Heart left ventricle (tissue), 16 donors: ENCODE measurements around the gene NLRP8. TPM values are rescaled to one million over a fixed set of nuclear protein-coding genes. Genes with fewer than 3 reads are reported as not detected.
A peak's percentile ranks its signal among the peaks of the same experiment; 100 is the strongest.
"Not testable (repeated sequence)": the region's sequence is repeated elsewhere in the genome, so short reads cannot be mapped to it uniquely, and the experiment has no call there.

Experiments
- ATAC-seq, 4 donors: fragments of 200-7000 bp; cut with Tn5 transposase; one replicate each; pipeline ENCODE4 v1.9.1; 2020 to 2022; ENCODE audit warnings: moderate library complexity in 4 of 4, mild to moderate bottlenecking in 3 of 4, moderate number of reproducible peaks in 1 of 4
- DNase-seq, 5 donors: peaks; one replicate each; pipeline ENCODE4 v3.0.0-alpha.2; 2020
- H3K27ac ChIP-seq, 12 donors: fragments of 200-600 bp; sonication (generic) in 4 of 12; one replicate each; pipeline versions ENCODE4 v1.5.0 to v1.8.0; 2016 to 2022; ENCODE audit warnings: mild to moderate bottlenecking in 2 of 12
- H3K27me3 ChIP-seq, 9 donors: fragments of 200-600 bp; sonication (generic) in 2 of 9; one replicate each; pipeline versions ENCODE4 v1.5.1 to v1.8.0; 2016 to 2022; ENCODE audit warnings: mild to moderate bottlenecking in 3 of 9
- H3K36me3 ChIP-seq, 9 donors: fragments of 200-600 bp; sonication (generic) in 2 of 9; one replicate each; pipeline versions ENCODE4 v1.5.0 to v1.8.0; 2018 to 2022; ENCODE audit warnings: mild to moderate bottlenecking in 2 of 9
- H3K4me1 ChIP-seq, 12 donors: fragments of 200-600 bp; sonication (generic) in 4 of 12; one replicate each; pipeline versions ENCODE4 v1.5.0 to v1.8.0; 2016 to 2022; ENCODE audit warnings: mild to moderate bottlenecking in 3 of 12
- H3K4me3 ChIP-seq, 12 donors: fragments of 200-600 bp; sonication (generic) in 4 of 12; one replicate each; pipeline versions ENCODE4 v1.5.0 to v1.8.0; 2017 to 2022; ENCODE audit warnings: mild to moderate bottlenecking in 9 of 12, moderate library complexity in 4 of 12
- H3K9me3 ChIP-seq, 12 donors: fragments of 200-600 bp; sonication (generic) in 4 of 12; one replicate each; pipeline versions ENCODE4 v1.5.0 to v1.8.0; 2016 to 2022; ENCODE audit warnings: mild to moderate bottlenecking in 1 of 12
- POLR2A ChIP-seq, 2 donors: fragments of 450-650 bp; IDR thresholded peaks; one replicate each; pipeline ENCODE4 v1.6.1; 2017; ENCODE audit warnings: antibody characterized with exemption in 2 of 2, mild to moderate bottlenecking in 2 of 2, moderate library complexity in 2 of 2
- WGBS, 4 donors: extraction: QIAGEN DNeasy Blood & Tissue Kit in 2 of 4; methylation state at CpG; one replicate each; pipeline versions ENCODE4 v1.1.5 to v1.1.7; 2013 to 2018; 5-methylcytosine and 5-hydroxymethylcytosine counted together
- intact Hi-C, 10 donors: fragments of 100-400 bp; cut with DNase I; formaldehyde crosslinking; loops; one replicate each; pipeline versions ENCODE4 v1.11.1 to v1.14.2; 2022
- polyA plus RNA-seq, 2 donors: library from polyadenylated mRNA; stranded (reverse); fragments of 200-250 nt; gene quantifications; one replicate each; pipeline ENCODE4 v1.2.3, GENCODE V29; 2013
- total RNA-seq, 9 donors: library from RNA; depleted of rRNA in 2 of 9; stranded (reverse); fragments of >200 nt in 2 of 9; fragmentation: NEBNext Ultra II Directional in 3 of 9; extraction: Animal tissue kit (Norgen Biotek cat#: 25700) in 3 of 9; gene quantifications; one replicate each; pipeline versions ENCODE4 v1.1.0 to v1.2.4, GENCODE V29; 2016 to 2023
- TF ChIP-seq, protein P1 (sequence below), 12 donors: fragments of 200-600 bp; sonication (generic) in 4 of 12; IDR thresholded peaks; one replicate each; pipeline versions ENCODE4 v1.5.0 to v1.8.0; 2018 to 2022; ENCODE audit warnings: antibody characterized with exemption in 12 of 12, mild to moderate bottlenecking in 5 of 12
- donor health status: ischemic (EF 13 %, LVEDD 7.1; RV severe dilation, severe dysfunction).
- donor health status: healthy with polysubstance abuse.
- donor health status: DM: no; HTN: yes; CAD: no.
- donor health status: DM: no; HTN: no; CAD: no.
- donor health status: ischemic (EF 25% LVEDD 6.9; RV normal size, moderate dysfunction).
- donor health status: ischemic (EF 25% LVEDD 5.7; RV mildly dilated, moderate dysfunction).
- donor health status: healthy.
- donor health status: DM: yes; HTN: yes; CAD: no.
- donor health status: ischemic (EF 35%, LVEDD 5.7; RV mildly dilated, moderate dysfunction).
- donor health status: nonischemic (EF 11% LVEDD 7.7; RV severe dilation, severe dysfunction).
- donor health status: DM: yes; HTN: yes; CAD: no.
- donor health status: PGD.
- donor health status: ischemic (EF 29% LVEDD 5.4; RV normal size, mild dysfunction).
- donor health status: nonischemic (EF 23%, LVEDD 6.1; RV moderate dilation, normal function).

The NLRP8 gene
- total and polyA plus RNA-seq, 11 donors, result not detected

DNA sequence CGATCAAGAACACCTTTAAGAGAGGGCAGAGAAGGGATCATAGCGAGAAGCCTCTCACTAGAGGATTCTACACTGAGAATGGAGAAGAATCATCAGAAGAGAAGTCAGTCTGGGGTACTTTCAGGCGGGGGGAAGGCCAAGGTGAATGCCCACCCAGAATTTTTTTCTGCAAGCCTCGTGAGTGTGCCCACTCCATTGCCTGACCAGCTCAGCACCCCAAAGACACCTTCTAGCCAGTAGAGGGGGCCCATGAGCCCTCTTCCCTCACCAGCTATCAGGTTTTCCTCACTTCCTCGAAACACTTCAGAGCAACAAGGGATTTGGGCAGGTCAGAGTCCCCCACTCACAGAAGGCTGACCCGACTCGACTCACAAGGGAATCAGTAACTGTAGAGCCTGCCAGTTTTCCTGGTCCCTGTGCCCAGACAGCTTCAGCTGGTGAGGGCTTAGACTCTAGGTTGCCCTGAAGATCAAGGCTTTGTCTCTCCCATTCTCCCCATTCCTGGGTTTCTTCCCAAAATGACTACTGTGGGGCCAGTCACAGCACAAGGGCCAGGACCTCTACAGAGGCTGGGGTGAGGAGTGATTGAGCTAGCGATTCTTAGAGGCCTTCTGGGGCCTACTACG lies 33.9 kb upstream of the NLRP8 start:
- DNase-seq (no peak), ATAC-seq (no peak)
- H3K27me3 ChIP-seq, result peaks cover 0 to 16% (median 0%) of the 10 kb centered on the region in 9 donors
- WGBS, 4 donors, result 40 to 52% (median 46%) methylated on average over 9 of the region's 9 CpGs
- no peak overlapping the region for H3K27ac ChIP-seq
- H3K36me3 ChIP-seq, result no peaks in the 10 kb centered on the region
- H3K4me1 ChIP-seq, result no peaks in the 10 kb centered on the region
- no peak overlapping the region for H3K4me3 ChIP-seq
- intact Hi-C loops, result no loop called here
- TF ChIP-seq POLR2A (IDR thresholded peaks at IDR 0.05), result no peak
- TF ChIP-seq, protein P1, sequence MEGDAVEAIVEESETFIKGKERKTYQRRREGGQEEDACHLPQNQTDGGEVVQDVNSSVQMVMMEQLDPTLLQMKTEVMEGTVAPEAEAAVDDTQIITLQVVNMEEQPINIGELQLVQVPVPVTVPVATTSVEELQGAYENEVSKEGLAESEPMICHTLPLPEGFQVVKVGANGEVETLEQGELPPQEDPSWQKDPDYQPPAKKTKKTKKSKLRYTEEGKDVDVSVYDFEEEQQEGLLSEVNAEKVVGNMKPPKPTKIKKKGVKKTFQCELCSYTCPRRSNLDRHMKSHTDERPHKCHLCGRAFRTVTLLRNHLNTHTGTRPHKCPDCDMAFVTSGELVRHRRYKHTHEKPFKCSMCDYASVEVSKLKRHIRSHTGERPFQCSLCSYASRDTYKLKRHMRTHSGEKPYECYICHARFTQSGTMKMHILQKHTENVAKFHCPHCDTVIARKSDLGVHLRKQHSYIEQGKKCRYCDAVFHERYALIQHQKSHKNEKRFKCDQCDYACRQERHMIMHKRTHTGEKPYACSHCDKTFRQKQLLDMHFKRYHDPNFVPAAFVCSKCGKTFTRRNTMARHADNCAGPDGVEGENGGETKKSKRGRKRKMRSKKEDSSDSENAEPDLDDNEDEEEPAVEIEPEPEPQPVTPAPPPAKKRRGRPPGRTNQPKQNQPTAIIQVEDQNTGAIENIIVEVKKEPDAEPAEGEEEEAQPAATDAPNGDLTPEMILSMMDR (IDR thresholded peaks at IDR 0.05), result peak in 1 of 12 donors; percentile 14
- peaks cover 0 to 33% (median 8%) of the 10 kb centered on the region in 12 donors for H3K9me3 ChIP-seq

GRCh38 chr19:55923556-55923955 lies 24.1 kb upstream of the NLRP8 start:
- H3K27ac ChIP-seq, result no peak overlapping the region
- 65 to 75% (median 71%) methylated on average over 5 of the region's 5 CpGs for WGBS, 4 donors
- DNase-seq, result no peak
- no peaks in the 10 kb centered on the region for H3K4me1 ChIP-seq
- TF ChIP-seq POLR2A (IDR thresholded peaks at IDR 0.05), result no peak
- TF ChIP-seq, protein P1 (IDR thresholded peaks at IDR 0.05), result no peak
- no peak overlapping the region for H3K4me3 ChIP-seq
- H3K9me3 ChIP-seq, result peaks cover 0 to 25% (median 12%) of the 10 kb centered on the region in 12 donors
- no peak for ATAC-seq
- intact Hi-C loops, result no loop called here
- H3K27me3 ChIP-seq, result no peaks in the 10 kb centered on the region
- H3K36me3 ChIP-seq, result no peaks in the 10 kb centered on the region

DNA sequence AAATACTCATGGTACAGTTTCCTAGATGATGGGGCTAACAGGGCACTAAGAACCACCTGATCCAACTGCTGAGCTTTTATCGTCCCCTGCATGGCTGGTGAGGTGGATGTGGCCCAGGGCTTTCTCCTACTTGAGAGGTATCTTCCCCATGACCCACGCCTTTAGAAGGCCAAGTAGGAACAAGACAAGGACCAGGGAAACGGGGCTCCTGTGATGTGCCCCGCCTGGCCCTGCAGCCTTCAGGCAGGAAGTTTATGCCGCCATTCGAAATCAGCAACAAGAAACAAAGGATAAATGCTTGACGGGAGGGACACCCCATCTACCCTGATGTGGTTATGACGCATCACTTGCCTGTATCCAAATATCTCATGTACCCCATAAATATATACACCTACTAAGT lies 19.6 kb upstream of the NLRP8 start:
- no peak overlapping the region for H3K4me3 ChIP-seq
- WGBS, 4 donors, result 68 to 87% (median 78%) methylated on average over 7 to 8 of the region's 8 CpGs
- intact Hi-C loops, result no loop called here
- H3K4me1 ChIP-seq, result no peaks in the 10 kb centered on the region
- peaks cover 0 to 8% (median 2%) of the 10 kb centered on the region in 12 donors for H3K9me3 ChIP-seq
- no peak for TF ChIP-seq POLR2A (IDR thresholded peaks at IDR 0.05)
- TF ChIP-seq, protein P1 (IDR thresholded peaks at IDR 0.05), result no peak
- no peaks in the 10 kb centered on the region for H3K27me3 ChIP-seq
- H3K27ac ChIP-seq, result no peak overlapping the region
- DNase-seq (no peak), ATAC-seq (no peak)
- H3K36me3 ChIP-seq, result no peaks in the 10 kb centered on the region

- H3K4me3 ChIP-seq, result not testable (repeated sequence)
Measured at GRCh38 chr19:55929258-55929657, 18.4 kb upstream of the NLRP8 start.

GRCh38 chr19:55930996-55931515 lies 16.6 kb upstream of the NLRP8 start:
- H3K9me3 ChIP-seq, result no peaks in the 10 kb centered on the region
- no peaks in the 10 kb centered on the region for H3K27me3 ChIP-seq
- no peak overlapping the region for H3K4me3 ChIP-seq
- no peak for TF ChIP-seq POLR2A (IDR thresholded peaks at IDR 0.05)
- TF ChIP-seq, protein P1 (IDR thresholded peaks at IDR 0.05), result no peak
- H3K4me1 ChIP-seq, result no peaks in the 10 kb centered on the region
- no peak for DNase-seq
- no peak overlapping the region for H3K27ac ChIP-seq
- WGBS, 4 donors, result 69 to 85% (median 82%) methylated on average over 14 of the region's 14 CpGs
- intact Hi-C loops, result no loop called here
- no peak for ATAC-seq
- H3K36me3 ChIP-seq, result no peaks in the 10 kb centered on the region

More at GRCh38 chr19:55929258-55929657, 18.4 kb upstream of the NLRP8 start:
- DNase-seq, H3K36me3 ChIP-seq, H3K9me3 ChIP-seq, ATAC-seq, H3K27me3 ChIP-seq, H3K4me1 ChIP-seq, H3K27ac ChIP-seq, intact Hi-C loops: not testable (repeated sequence)
- WGBS, 4 donors, result 88 to 91% (median 89%) methylated on average over 5 of the region's 5 CpGs
